HG02981 (cell line): ENCODE data around the gene EMC8.
"Not testable (repeated sequence)": the region's sequence is repeated elsewhere in the genome, so short reads cannot be mapped to it uniquely, and the experiment has no call there.

ENCODE experiments used
- ATAC-seq: cut with Tn5 transposase; IDR thresholded peaks from one replicate; pipeline ENCODE4 v1.9.1; 2021; ENCODE audit warnings: mild to moderate bottlenecking, moderate library complexity; ENCODE audit not compliant: unreplicated experiment

EMC8 gene

GRCh38 chr16:85799497-85800320 lies at the start of gene EMC8, which contains the start of gene COX4I1:
TSS of gene EMC8 (minus strand) at chr16:85799544. CDS start at chr16:85799295, 249 bp downstream.
TSS of gene COX4I1 (plus strand) at chr16:85799695. CDS start at chr16:85801206, 1,511 bp downstream.
- peak; percentile 80 for ATAC-seq

- no peak for ATAC-seq
Measured at GRCh38 chr16:85848986-85849385, 49.6 kb upstream of the EMC8 start.

GRCh38 chr16:85847681-85848601 lies 48.6 kb upstream of the EMC8 start:
- no peak for ATAC-seq

DNA sequence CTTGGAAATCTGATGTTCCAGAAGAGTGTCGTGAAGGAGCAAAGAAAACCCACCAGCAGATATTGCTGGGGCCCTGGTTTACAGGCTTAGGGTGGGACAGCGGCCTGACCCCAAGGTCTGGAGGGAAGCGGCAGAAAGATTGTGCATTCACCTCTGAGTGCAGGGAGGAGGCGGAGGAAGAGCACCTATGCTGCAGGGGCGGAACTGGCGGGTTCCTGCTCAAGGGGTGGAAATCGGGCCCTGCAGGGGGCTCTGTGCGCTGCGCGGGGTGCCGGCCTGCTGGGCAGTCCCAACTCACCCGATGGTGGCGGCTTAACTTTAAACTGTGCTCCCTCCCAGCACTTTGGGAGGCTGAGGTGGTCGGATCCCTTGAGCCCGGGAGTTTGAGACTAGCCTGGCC lies 47.7 kb upstream of the EMC8 start:
- ATAC-seq = no peak

GRCh38 chr16:85846461-85846860 lies 47.1 kb upstream of the EMC8 start:
- ATAC-seq = no peak

GRCh38 chr16:85845266-85845665 lies 45.9 kb upstream of the EMC8 start:
- no peak for ATAC-seq

DNA sequence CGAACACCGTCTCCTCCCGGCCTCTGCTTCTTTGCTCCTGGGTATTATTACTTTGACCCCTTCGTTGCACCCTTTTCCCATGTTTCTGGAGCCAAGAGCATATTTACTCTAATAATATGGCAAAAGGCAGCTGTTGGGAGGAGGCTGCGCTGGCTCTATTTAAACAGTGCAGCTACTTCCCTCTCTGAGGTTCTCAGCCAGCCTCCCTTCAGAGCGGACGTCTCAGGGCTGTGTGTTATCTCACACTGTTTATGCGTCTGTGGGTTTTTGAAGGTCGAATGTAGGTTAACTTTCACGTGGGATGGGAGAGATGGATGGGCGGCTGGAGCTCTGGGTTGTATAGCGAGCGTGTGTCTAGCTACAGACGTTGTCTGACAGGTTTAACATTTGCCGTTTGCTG lies 45.4 kb upstream of the EMC8 start:
- no peak for ATAC-seq

- ATAC-seq = no peak
Measured at GRCh38 chr16:85844169-85844481, 44.8 kb upstream of the EMC8 start.

DNA sequence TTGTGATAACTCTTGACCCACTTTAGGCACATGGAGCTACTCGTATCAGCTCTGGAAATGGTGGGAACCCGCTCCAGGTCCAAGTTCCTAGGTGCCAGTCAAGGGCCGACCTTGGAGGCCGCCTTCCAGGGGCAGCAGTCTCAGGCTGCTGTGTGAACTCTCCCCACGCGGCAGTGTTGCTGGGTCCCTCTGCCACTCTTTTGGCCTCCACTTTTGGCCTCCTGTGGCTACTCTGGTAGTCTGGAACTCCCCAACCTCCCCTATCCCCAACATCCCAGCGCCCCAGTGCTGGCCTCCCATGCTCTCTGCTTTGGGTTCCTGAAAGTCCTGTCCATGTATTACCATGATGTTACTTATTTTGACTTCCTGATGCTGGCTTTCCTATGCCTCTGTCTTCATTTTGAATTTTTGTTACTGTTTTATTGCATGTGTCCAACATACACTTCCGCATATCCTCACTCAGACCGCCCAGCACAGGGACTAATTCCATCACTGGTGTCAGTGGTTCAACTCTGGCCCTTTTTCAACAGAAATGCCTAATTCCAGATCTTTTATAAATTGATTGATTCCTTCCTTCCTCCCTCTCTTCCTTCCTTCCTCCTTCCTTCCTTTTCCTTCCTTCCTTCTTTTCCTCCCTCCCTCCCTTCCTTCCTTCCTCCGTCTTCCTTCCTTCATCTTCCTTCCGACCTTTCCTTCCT lies 44.3 kb upstream of the EMC8 start:
- no peak for ATAC-seq

DNA sequence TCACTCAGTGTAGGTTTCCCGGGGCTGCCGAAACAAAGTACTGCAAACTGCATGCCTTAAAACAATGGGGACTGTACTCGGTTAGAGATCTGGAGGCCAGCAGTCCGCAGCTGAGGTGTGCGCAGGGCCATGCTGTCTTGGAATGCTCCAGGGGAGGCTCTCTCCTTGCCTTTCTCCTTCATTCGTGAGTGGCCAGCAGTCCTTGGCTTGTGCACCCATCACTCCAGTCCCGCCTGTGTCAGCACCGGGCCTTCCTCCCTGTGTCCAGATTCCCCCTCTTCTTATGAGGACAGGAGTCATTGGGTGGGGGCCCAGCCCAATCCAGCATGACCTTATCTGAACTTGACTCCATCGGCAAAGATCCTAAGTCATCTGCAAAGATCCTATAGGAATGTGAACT lies 43.5 kb upstream of the EMC8 start:
- no peak for ATAC-seq

DNA sequence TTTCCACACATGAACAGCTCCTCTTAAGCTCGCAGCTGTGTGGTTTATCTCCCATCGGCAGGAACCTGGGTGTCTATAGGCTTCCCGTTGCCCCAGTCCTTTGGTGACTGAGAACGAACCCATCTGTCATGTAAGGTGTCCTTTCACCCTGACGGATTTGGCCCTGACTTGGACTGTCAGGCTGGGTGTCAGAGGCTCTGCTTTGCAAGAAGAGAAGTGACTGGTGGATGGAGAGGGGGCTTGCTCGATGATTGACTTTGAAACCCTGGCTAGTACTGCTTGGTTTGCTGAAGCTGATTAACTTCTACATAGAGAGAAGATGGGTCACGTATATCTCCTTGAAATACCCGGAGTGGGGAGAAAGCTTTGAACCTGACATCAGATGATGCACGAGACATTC lies 43.1 kb upstream of the EMC8 start:
- no peak for ATAC-seq

DNA sequence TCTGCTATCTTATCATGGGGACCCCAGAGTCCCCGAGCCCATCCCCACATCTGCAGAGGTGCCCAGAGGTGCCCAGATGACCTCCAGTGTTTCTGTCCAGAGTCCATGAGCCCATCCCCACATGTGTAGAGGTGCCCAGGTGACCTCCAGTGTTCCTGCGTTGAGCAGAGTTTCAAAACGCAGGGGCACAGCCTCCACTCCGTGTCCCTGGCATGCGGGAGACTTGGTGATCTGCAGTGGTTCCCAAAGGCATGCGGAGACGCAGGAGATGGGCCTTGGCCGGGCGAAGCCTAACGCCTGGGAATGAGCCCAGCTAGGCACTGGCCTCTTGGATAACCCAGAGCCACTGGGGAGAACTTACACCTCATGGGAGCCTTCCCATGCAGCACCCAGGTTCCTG lies 41.5 kb upstream of the EMC8 start:
- ATAC-seq = no peak

DNA sequence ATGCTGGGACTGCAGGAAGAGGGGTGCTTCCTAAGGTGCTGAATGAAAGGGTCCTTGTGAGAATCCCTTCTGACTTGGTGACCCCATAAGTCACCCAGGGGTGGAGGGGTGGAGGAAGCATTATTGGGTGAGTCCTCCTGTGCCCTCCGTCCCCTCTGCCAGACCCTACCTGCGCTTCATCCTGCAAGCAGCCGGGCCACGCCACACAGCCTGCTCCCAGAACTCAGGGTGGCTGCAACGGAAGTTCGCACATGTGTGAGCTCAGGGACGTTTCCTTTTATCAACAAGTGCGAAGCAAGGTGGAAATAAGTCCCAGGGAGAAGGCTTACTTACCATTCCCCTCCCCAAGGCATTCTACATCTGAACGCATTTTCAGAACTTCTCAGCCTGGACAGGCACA lies 41.1 kb upstream of the EMC8 start:
- no peak for ATAC-seq

- no peak for ATAC-seq
Measured at GRCh38 chr16:85839681-85840240, 40.4 kb upstream of the EMC8 start.

- no peak for ATAC-seq
Measured at GRCh38 chr16:85838876-85839585, 39.7 kb upstream of the EMC8 start.

GRCh38 chr16:85838381-85838780 lies 39.0 kb upstream of the EMC8 start:
- ATAC-seq = no peak

DNA sequence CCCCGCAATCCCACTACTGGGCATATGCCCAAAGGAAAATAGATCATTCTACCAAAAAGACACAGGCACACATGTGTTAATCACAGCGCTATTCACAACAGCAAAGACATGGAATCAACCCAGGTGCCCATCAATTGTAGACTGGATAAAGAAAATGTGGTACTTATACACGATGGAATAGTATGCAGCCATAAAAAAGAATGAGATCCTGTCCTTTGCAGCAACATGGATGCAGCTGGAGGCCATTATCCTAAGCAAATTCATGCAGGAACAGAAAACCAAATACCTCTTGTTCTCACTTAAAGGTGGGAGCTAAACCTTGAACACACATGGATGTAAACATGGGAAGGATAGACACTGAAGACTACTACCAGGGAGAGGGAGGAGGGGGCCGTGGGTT lies 38.3 kb upstream of the EMC8 start:
- not testable (repeated sequence) for ATAC-seq

DNA sequence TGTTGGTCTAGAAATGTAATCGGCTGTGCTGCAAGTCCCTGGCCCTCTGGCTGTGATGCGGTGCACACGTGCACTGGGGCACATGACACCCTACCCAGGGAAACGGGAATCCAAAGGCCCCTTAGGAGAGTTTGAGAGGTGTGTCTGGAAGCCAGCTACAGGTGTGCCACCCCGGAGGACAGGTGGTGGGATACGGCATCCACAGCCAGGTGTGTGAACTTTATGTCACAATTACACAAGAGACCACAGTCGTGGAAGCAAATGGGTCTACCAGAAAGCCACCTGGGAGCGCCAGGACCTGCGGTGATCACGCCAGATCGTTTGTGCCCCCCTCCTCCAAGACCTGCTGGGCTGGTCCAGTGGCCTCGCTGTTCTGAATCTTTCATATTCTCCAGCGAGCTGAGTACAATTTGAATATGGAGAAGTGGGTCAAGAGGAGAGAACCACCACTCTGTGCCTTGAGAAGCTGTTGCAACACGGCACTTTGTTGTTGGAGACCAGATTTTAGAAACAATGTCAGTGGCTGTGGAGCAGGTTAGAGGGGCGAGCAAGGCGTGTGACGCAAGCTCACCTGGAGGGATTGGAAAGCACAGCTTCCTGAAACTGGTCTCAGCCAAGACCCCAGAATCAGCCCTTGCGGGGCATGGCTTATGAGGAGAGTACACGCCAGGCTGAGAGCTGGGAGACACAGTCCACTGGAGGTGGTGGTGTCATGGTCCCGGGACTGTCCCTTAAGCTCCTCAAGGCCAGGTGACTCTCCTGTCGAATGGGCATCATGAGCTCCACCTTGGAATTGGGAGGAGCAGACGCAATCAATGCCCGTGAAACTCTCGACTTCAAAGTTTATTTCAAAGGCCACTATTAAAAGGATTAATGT lies 37.6 kb upstream of the EMC8 start:
- no peak for ATAC-seq

GRCh38 chr16:85835956-85836705 lies 36.8 kb upstream of the EMC8 start:
- no peak for ATAC-seq
